ENCODE measurements around the gene GABRR3.

- TF ChIP-seq CTCF (IDR thresholded peaks at IDR 0.05) (no peak), POLR2A (IDR thresholded peaks at IDR 0.05) (no peak), POLR2AphosphoS5 (IDR thresholded peaks at IDR 0.05) (no peak)
These were observed 30.4 kb downstream of the GABRR3 start for GRCh38 chr3:98004721-98005120.

Measured in breast epithelium (tissue), 3 donors.